ENCODE results near the gene IGSF22. TPM values are rescaled to one million over a fixed set of nuclear protein-coding genes. Genes with fewer than 3 reads are reported as not detected.

IGSF22 gene
- polyA plus RNA-seq, 1 of the 3 experiments (the other 2 are of a cell fraction), result 0.02 TPM

- DNase-seq, result no peak
- ChIA-PET CTCF (interaction anchor here (0.9 to 1.9 kb wide), 6 partner anchors 14 to 27 kb away, joined by 3 to 6 read pairs (median 4); no protein-coding TSS in a partner anchor), POLR2A (no interaction called here)
- H3K36me3 ChIP-seq (replicated peaks in 1 of 2; ENCODE audit: control insufficient read depth in 1 of 2, insufficient read depth in 2 of 2, low read length in 1 of 2), result no peaks in the 10 kb centered on the region
- peaks cover 5 to 9% of the 10 kb centered on the region in 2 experiments; a peak in 1 of 4 replicates for H3K4me1 ChIP-seq (ENCODE audit: control insufficient read depth in 1 of 2, insufficient read depth in 2 of 2, low read depth in 1 of 2, low read length in 1 of 2)
- H3K9me2 ChIP-seq, result no peaks in the 10 kb centered on the region
- H3K79me2 ChIP-seq (ENCODE audit: insufficient read depth), result no peaks in the 10 kb centered on the region
- H3K27me3 ChIP-seq (ENCODE audit: insufficient read depth), result no peaks in the 10 kb centered on the region
- H3K4me2 ChIP-seq, result no peak overlapping the region
- H3K9ac ChIP-seq, result no peak overlapping the region
- no peak overlapping the region for H2AFZ ChIP-seq (ENCODE audit: low read depth)
- WGBS (ENCODE audit: low lambda C conversion rate), result 90% methylated on average over 11 of the region's 13 CpGs
- no peaks in the 10 kb centered on the region for H3F3A ChIP-seq (replicated peaks; ENCODE audit: insufficient read depth)
- TF ChIP-seq YY1 (IDR thresholded peaks at IDR 0.05; ENCODE audit: low read depth) (no peak), RXRA (IDR thresholded peaks at IDR 0.05; ENCODE audit: borderline replicate concordance, low read depth) (no peak), TCF12 (IDR thresholded peaks at IDR 0.05) (no peak), FOSL2 (IDR thresholded peaks at IDR 0.05; ENCODE audit: borderline replicate concordance, low read depth) (no peak)
- TF ChIP-seq, protein P1, sequence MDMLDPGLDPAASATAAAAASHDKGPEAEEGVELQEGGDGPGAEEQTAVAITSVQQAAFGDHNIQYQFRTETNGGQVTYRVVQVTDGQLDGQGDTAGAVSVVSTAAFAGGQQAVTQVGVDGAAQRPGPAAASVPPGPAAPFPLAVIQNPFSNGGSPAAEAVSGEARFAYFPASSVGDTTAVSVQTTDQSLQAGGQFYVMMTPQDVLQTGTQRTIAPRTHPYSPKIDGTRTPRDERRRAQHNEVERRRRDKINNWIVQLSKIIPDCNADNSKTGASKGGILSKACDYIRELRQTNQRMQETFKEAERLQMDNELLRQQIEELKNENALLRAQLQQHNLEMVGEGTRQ (IDR thresholded peaks at IDR 0.05; ENCODE audit: borderline replicate concordance, low read depth, low read length), result no peak
- H3K4me3 ChIP-seq (ENCODE audit: low read depth in 2 of 2, low read length in 1 of 2), result no peak overlapping the region
- no peak overlapping the region for H3K27ac ChIP-seq (ENCODE audit: low read depth in 2 of 2, low read length in 1 of 2)
- H3K9me3 ChIP-seq, result no peaks in the 10 kb centered on the region
- H4K20me1 ChIP-seq (ENCODE audit: insufficient read depth), result no peaks in the 10 kb centered on the region
These were observed 22.9 kb upstream of the IGSF22 start for GRCh38 chr11:18748766-18749365.

GRCh38 chr11:18745251-18745650, 19.3 kb upstream of the IGSF22 start:
- Histone ChIP-seq H3K36me3 (replicated peaks in 1 of 2; ENCODE audit: control insufficient read depth in 1 of 2, insufficient read depth in 2 of 2, low read length in 1 of 2) (no peaks in the 10 kb centered on the region), H2AFZ (ENCODE audit: low read depth) (no peak overlapping the region), H3K4me1 (ENCODE audit: control insufficient read depth in 1 of 2, insufficient read depth in 2 of 2, low read depth in 1 of 2, low read length in 1 of 2) (peaks cover 5 to 9% of the 10 kb centered on the region in 2 experiments; a peak in 1 of 4 replicates), H3K79me2 (ENCODE audit: insufficient read depth) (no peaks in the 10 kb centered on the region), H3K27me3 (ENCODE audit: insufficient read depth) (no peaks in the 10 kb centered on the region), H3K27ac (ENCODE audit: low read depth in 2 of 2, low read length in 1 of 2) (no peak overlapping the region), H3K9me3 (no peaks in the 10 kb centered on the region), H3K4me2 (no peak overlapping the region), H3K9me2 (no peaks in the 10 kb centered on the region), H3K4me3 (ENCODE audit: low read depth in 2 of 2, low read length in 1 of 2) (no peak overlapping the region), H3K9ac (no peak overlapping the region), H3F3A (replicated peaks; ENCODE audit: insufficient read depth) (no peaks in the 10 kb centered on the region), H4K20me1 (ENCODE audit: insufficient read depth) (no peaks in the 10 kb centered on the region)
- no peak for DNase-seq
- 86% methylated on average over 6 of the region's 6 CpGs for WGBS (ENCODE audit: low lambda C conversion rate)
- POLR2A ChIA-PET, result no interaction called here
- CTCF ChIA-PET, result interaction anchor here (0.9 to 11.6 kb wide), 5 partner anchors 15 to 175 kb away, joined by 3 to 103 read pairs (median 6); no protein-coding TSS in a partner anchor
- TF ChIP-seq RXRA (IDR thresholded peaks at IDR 0.05; ENCODE audit: borderline replicate concordance, low read depth) (no peak), MEF2A (IDR thresholded peaks at IDR 0.05; ENCODE audit: borderline replicate concordance, low read depth) (no peak), RCOR1 (IDR thresholded peaks at IDR 0.05; ENCODE audit: low read length) (no peak), TAF1 (IDR thresholded peaks at IDR 0.05; ENCODE audit: borderline replicate concordance, low read depth, low read length) (no peak), PBX3 (IDR thresholded peaks at IDR 0.05) (no peak), MXI1 (IDR thresholded peaks at IDR 0.05; ENCODE audit: low read depth, low read length) (no peak), GATA2 (CRISPR knock-in tag; IDR thresholded peaks at IDR 0.05) (no peak), EP300 (IDR thresholded peaks at IDR 0.05; ENCODE audit: borderline replicate concordance in 1 of 2, low read depth in 1 of 2, low read length in 1 of 2) (no peak), NFIC (IDR thresholded peaks at IDR 0.05; ENCODE audit: borderline replicate concordance) (no peak), CHD2 (IDR thresholded peaks at IDR 0.05; ENCODE audit: low read length, partially characterized antibody) (no peak), TEAD4 (IDR thresholded peaks at IDR 0.05; ENCODE audit: borderline replicate concordance, insufficient read depth) (no peak), FOXM1 (IDR thresholded peaks at IDR 0.05; ENCODE audit: low read depth) (no peak), CTCF (IDR thresholded peaks at IDR 0.05) (no peak), ELF1 (IDR thresholded peaks at IDR 0.05) (no peak), EZH2phosphoT487 (IDR thresholded peaks at IDR 0.05; ENCODE audit: borderline replicate concordance, low read depth) (no peak), JUND (IDR thresholded peaks at IDR 0.05) (no peak)
- TF ChIP-seq, protein P2, sequence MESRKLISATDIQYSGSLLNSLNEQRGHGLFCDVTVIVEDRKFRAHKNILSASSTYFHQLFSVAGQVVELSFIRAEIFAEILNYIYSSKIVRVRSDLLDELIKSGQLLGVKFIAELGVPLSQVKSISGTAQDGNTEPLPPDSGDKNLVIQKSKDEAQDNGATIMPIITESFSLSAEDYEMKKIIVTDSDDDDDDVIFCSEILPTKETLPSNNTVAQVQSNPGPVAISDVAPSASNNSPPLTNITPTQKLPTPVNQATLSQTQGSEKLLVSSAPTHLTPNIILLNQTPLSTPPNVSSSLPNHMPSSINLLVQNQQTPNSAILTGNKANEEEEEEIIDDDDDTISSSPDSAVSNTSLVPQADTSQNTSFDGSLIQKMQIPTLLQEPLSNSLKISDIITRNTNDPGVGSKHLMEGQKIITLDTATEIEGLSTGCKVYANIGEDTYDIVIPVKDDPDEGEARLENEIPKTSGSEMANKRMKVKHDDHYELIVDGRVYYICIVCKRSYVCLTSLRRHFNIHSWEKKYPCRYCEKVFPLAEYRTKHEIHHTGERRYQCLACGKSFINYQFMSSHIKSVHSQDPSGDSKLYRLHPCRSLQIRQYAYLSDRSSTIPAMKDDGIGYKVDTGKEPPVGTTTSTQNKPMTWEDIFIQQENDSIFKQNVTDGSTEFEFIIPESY (IDR thresholded peaks at IDR 0.05; ENCODE audit: borderline replicate concordance, low read depth), result no peak
- TF ChIP-seq, protein P3, sequence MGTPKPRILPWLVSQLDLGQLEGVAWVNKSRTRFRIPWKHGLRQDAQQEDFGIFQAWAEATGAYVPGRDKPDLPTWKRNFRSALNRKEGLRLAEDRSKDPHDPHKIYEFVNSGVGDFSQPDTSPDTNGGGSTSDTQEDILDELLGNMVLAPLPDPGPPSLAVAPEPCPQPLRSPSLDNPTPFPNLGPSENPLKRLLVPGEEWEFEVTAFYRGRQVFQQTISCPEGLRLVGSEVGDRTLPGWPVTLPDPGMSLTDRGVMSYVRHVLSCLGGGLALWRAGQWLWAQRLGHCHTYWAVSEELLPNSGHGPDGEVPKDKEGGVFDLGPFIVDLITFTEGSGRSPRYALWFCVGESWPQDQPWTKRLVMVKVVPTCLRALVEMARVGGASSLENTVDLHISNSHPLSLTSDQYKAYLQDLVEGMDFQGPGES (IDR thresholded peaks at IDR 0.05; ENCODE audit: low read depth, low read length), result no peak
